Activated CD8-positive, alpha-beta memory T cell treated with anti-CD3 and anti-CD28 coated beads for 1 hour (primary cell): ENCODE measurements around the gene TSEN54.

Experiments
- DNase-seq, 2 donors: peaks; one replicate each; pipeline ENCODE4 v3.0.0-alpha.2; 2020; ENCODE audit warnings: low read depth in 1 of 2; ENCODE audit errors: extremely low read depth in 1 of 2

Gene TSEN54

GRCh38 chr17:75536366-75536765 is 20.0 kb downstream of the TSEN54 start:
- DNase-seq, result no peak

- DNase-seq, result no peak
Measured at GRCh38 chr17:75539967-75540729, 23.8 kb downstream of the TSEN54 start.

- no peak for DNase-seq
Measured at GRCh38 chr17:75540923-75541503, 24.7 kb downstream of the TSEN54 start.

- no peak for DNase-seq
Measured at GRCh38 chr17:75542229-75542628, 25.9 kb downstream of the TSEN54 start.

- no peak for DNase-seq
Measured at GRCh38 chr17:75542728-75543336, 26.5 kb downstream of the TSEN54 start.

GRCh38 chr17:75544250-75544649 is 27.9 kb downstream of the TSEN54 start:
- DNase-seq, result no peak

- no peak for DNase-seq
Measured at GRCh38 chr17:75546181-75546580, 29.9 kb downstream of the TSEN54 start.

GRCh38 chr17:75547091-75547490 is 30.8 kb downstream of the TSEN54 start:
- DNase-seq, result no peak

- DNase-seq, result no peak
Measured at GRCh38 chr17:75548813-75549212, 32.5 kb downstream of the TSEN54 start.

GRCh38 chr17:75549246-75550138 is 33.2 kb downstream of the TSEN54 start:
- no peak for DNase-seq

- DNase-seq, result no peak
Measured at GRCh38 chr17:75550139-75550465, 33.8 kb downstream of the TSEN54 start.

GRCh38 chr17:75551266-75551665 is 34.9 kb downstream of the TSEN54 start:
- DNase-seq, result no peak

GRCh38 chr17:75552425-75553294 is 36.3 kb downstream of the TSEN54 start:
- no peak for DNase-seq

- DNase-seq, result no peak
Measured at GRCh38 chr17:75553295-75554110, 37.2 kb downstream of the TSEN54 start.

GRCh38 chr17:75555679-75556153 is 39.4 kb downstream of the TSEN54 start:
- DNase-seq, result no peak

GRCh38 chr17:75557075-75557851 is 40.9 kb downstream of the TSEN54 start:
- DNase-seq, result no peak

- DNase-seq, result no peak
Measured at GRCh38 chr17:75557852-75558665, 41.7 kb downstream of the TSEN54 start.
